Activated CD4-positive, alpha-beta T cell treated with anti-CD3 and anti-CD28 coated beads for 4 hours (primary cell): ENCODE data around the gene ZNF770.

ENCODE experiments used
- DNase-seq, 2 donors: peaks; one replicate each; pipeline ENCODE4 v3.0.0-alpha.2; 2020

The ZNF770 gene, protein sequence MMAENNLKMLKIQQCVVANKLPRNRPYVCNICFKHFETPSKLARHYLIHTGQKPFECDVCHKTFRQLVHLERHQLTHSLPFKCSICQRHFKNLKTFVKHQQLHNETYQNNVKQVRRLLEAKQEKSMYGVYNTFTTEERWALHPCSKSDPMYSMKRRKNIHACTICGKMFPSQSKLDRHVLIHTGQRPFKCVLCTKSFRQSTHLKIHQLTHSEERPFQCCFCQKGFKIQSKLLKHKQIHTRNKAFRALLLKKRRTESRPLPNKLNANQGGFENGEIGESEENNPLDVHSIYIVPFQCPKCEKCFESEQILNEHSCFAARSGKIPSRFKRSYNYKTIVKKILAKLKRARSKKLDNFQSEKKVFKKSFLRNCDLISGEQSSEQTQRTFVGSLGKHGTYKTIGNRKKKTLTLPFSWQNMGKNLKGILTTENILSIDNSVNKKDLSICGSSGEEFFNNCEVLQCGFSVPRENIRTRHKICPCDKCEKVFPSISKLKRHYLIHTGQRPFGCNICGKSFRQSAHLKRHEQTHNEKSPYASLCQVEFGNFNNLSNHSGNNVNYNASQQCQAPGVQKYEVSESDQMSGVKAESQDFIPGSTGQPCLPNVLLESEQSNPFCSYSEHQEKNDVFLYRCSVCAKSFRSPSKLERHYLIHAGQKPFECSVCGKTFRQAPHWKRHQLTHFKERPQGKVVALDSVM

DNA sequence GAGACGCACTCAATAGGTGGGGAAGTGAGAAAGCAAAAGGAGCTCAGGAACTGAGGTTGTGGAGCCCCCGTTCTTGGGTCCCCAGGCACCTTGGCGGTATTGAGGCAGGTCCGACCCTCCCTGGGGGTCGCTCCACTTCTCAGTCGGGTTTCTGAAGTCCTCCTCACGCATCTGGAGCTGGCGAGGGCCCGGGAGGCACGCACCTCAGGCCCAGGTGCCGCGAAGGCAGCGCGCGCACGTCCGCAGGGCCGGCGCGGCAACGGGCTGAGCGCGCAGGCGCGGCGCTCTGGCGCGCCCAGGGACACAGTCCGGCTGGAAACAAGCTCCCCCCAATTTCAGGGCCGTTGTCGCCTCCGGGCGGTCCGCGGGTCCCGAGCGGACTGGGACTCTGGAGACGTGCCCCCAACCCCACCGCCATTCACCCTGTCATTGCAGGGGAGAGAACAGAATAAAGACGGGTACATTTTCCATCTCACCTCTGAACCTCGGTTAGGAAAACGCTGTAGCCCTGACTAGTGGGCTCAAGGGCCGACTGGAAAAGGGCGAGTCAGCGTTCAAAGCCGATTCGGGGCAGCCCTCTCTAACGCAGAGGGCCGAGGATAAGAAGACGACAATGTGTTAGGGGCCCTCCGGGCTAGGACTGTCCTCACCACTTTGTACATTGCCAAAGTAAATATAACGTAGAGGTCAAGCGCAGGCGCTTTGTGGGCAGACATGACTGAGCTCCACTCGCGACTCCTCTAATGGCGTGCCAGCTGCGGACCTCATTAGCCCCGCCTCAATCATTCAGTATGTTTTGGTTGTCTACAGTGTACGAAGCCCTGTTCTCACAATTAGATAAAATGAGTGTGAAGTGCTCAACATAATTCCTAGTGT lies at the start of gene ZNF770:
ZNF770 (minus strand) TSS at position 261 of the 876 bp plus-strand sequence. CDS start 4,853 bp downstream, outside the sequence.
- peak; percentile 76 to 79 for DNase-seq

DNA sequence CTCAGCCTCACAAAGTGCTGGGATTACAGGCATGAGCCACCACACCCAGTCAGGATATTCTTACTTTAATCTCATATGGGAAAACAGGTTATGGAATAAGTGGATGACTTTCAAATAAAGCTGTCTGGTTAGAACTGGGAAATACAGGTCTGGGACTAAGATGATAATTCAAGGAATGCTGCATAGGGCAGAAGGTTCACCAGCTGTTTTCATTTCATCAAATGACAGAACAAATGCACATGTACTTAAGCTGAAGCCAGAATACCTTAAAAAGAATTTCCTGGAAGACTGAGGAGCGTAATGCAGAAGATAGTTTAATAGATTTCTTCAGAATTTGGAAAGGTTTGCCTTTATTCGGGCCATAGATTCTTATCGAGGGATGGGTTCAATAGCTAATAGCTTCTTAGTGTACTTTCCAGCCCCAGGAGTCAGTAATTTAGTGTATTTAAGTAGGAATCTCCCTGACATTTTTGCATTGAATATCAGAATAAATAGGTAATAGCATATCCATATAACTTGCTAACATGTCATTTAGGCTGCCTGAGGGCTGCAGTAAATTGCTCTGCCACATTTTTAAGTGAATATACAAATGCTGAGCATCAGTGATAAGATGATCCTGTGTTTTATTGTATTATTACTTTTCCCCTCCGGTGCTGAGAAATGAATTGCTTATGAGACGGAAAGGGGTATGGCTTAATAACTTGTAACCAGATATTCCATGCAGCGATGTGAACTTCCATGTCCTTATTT lies 40.3 kb upstream of the ZNF770 start:
- no peak for DNase-seq

- DNase-seq: no peak
Observed at GRCh38 chr15:35023804-35024203, 35.7 kb upstream of the ZNF770 start.

DNA sequence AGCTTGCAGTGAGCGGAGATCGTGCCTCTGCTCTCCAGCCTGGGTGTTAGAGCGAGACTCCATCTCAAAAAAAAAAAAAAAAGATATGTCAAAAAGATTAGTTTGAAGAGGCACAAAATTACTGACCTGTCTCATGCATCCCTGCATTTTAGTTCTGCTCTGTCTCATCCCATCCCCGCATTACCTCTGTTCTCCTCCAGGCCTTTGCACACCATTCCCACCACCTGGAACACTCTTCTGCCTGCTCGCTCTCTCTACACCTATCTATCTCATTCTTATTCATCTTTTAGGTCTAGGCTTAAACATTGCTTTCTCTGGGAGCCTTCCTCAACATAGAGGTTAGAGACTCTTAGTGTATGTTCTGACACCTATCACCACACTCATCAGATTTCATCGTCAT lies 32.9 kb upstream of the ZNF770 start:
- DNase-seq: no peak

DNA sequence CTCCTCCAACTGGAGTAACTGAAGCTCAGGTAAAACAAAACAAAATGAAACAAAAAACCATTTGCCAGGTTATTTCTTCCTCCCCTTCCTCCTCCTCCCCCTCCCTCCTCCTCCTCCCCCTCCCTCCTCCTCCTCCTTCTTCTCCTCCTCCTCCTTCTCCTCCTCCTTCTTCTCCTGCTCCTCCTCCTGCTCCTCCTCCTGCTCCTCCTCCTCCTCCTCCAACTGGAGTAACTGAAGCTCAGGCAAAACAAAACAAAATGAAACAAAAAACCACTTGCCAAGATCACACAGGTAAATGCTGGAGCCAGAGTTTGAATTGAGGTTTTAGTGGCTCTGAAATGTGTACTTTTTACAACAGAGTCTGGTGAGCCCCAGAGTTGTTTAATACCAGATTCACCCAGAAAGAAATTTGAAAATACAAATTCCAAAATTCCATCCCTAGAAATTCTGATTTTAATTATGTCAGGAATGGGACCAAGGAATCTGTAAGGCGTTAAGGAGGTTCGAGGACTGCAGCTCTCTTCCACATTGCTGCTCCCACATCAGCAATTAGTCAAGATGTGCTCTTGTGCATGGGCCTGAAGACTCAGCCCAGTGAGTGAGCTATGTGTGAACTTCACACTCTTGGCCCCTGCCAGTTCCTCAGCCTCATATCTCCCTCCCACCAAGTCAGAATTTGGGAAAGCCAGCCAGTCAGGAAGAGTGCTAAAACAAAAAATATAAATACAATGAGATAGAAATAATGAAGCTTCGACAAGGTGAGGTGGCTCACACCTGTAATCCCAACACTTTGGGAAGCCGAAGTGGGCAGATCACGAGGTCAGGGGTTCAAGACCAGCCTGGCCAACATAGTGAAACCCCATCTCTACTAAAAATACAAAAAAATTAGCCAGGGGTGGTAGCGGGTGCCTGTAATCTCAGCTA lies 31.6 kb upstream of the ZNF770 start:
- DNase-seq: no peak

DNA sequence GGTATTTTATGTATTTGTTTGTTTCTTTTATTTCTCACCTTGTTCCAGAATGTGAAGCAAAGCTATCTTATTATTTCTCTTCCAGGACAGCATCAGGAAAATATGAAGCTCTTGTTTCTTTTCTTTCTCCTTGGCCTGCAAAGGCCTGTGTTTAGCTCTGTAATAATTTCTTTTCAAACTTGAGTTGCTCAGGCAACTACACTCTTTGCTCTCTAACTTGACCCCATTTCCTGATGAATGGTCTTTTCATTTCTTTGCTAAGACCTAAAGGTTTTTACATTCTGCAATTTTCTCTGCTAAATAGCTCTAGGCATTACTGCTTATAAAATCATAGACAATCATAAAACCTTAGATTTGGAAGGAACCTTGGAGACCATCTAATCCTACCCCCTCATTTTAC lies 26.2 kb upstream of the ZNF770 start:
- no peak for DNase-seq

GRCh38 chr15:35013370-35013769 lies 25.3 kb upstream of the ZNF770 start:
- no peak for DNase-seq

DNA sequence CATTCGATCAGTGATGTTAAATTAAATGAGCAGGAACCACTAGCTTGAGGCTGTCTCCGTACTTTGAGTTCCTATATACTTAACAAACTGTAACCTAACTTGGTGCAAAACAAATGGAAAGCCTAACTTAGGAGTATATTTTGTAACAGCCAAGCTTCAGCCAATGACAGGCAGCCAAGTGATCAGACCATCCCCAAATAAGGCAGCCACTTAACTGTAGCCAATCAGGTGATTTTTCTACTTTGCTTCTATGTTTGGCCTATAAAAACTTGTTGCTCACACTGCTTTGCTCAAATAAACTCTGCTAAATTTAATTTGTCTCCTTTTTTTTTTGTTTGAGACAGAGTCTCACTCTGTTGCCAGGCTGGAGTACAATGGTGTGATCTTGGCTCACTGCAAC lies 19.3 kb upstream of the ZNF770 start:
- no peak for DNase-seq

GRCh38 chr15:35005933-35006332 lies 17.8 kb upstream of the ZNF770 start:
- DNase-seq: no peak

DNA sequence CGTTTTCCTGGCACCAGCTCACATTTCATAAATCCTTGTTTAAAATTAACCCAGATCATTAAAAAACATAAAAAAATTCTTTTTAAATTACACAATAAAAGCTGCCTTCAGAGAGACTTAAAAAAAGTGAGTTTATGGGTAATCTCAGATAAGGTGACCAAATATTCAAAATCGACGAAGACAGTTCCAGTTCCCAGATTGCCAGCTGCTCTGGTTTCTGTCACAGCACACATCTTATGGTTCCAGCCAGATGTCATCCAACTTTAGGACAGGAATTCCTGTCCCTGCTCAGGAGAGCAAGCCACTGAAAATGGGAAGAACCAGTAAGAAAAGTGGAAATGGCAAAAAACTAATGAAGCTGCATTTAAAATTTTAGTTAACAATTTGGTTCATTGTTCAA lies 15.8 kb upstream of the ZNF770 start:
- no peak for DNase-seq

GRCh38 chr15:35000511-35000910 lies 12.4 kb upstream of the ZNF770 start:
- no peak for DNase-seq

DNA sequence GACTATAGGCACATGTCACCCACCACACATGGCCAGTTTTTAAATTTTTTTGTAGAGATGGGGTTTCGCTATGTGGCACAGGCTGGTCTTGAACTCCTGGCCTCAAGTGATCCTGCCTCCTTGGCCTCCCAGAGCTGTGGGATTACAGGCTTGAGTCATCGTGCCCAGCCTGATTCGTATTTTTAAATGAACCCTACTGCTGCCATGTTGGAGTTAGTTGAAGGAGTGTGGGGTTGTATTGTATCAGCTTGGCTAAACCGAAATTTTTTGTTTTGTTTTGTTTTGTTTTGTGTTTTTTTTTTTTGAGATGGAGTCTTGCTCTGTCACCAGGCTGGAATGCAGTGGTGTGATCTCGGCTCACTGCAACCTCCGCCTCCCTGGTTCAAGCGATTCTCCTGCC lies 11.8 kb upstream of the ZNF770 start:
- DNase-seq: no peak

- no peak for DNase-seq
Observed at GRCh38 chr15:34994925-34995324, 6.8 kb upstream of the ZNF770 start.

DNA sequence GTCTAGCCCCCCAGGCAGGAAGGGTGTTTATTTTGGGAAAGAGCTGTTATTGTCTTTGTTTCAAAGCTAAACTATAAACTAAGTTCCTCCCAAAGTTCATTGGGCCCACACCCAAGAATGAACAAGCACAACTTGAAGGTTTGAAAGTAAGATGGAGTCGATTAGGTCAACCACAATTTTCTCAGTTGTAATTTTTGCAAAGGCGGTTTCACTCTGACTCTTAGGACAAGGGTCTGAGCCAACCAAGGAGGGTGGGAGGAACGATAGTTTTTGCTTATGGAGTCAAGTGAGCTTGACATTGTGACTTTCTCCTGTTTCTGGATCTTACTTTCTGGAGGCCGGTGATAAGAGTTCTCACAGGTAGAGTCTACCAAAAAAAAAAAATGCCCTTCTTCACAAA lies 5.8 kb upstream of the ZNF770 start:
- no peak for DNase-seq

- DNase-seq: no peak
Observed at GRCh38 chr15:34993412-34993811, 5.3 kb upstream of the ZNF770 start.

DNA sequence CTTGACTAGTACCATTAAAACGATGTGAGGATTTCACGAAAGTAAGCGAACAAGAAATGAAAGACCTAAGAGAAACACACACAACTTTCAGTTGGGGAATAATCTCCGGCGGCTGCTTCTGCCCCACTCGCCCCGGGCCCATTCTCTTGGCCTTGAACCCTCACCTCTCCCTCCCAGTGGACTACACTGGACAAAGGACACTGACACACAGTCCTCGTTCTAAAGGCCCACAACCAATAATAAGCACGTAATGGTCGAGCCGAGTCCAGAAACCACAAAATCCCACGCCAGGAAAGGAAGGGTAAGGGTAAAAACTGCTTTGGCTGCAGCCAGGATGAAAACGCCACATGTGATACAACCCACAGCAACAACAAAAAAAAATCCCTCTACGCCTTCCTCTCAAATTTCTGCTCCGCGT lies 469 bp downstream of the ZNF770 start:
- peak in 1 of 2 donors; percentile 3 for DNase-seq

GRCh38 chr15:34986771-34987480 lies 1.2 kb downstream of the ZNF770 start:
- no peak for DNase-seq

- no peak for DNase-seq
Observed at GRCh38 chr15:34986326-34986725, 1.8 kb downstream of the ZNF770 start.

DNA sequence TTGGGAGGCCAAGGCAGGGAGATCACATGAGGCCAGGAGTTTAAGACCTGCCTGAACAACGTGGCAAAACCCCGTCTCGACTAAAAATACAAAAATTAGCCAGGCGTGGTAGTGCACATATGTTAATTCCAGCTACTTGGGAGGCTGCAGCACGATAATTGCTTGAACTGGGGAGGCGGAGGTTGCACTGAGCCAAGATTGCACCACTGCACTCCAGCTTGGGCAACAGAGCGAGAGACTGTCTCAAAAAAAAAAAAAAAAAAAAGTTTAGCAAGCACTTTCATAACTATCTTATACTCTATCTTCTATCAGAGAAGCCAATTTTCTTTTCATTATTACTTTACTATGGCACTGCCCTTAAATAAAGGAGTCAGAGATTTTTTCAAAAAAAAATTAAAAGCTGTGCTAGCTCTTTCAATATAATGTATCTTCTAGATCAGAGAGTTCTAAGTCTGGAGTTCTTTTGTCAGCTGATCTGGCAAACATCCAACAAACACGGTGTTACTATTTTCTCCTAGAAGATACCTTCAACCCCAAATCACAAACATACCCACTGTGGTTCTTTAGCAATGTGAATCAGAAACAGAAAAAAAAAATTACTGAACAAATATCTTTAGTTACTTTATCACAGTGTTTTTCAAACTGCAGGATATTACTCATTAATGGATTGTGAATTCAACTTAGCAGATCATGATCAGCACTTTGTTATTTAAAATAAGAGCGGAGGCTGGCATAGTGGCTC lies 3.0 kb downstream of the ZNF770 start:
- no peak for DNase-seq

- DNase-seq: no peak
Observed at GRCh38 chr15:34976743-34977142, 11.3 kb downstream of the ZNF770 start.
